Heart right ventricle (tissue), 16 donors: Measurements from ENCODE around the gene HOXA10. TPM values are rescaled to one million over a fixed set of nuclear protein-coding genes. Genes with fewer than 3 reads are reported as not detected.

ENCODE experiments used
- ATAC-seq, 8 donors: fragments of 200-7000 bp; cut with Tn5 transposase; one replicate each; pipeline ENCODE4 v1.9.1; 2020; ENCODE audit warnings: mild to moderate bottlenecking in 8 of 8, moderate library complexity in 8 of 8, moderate number of reproducible peaks in 1 of 8
- DNase-seq, 2 donors: peaks; one replicate each; pipeline ENCODE4 v3.0.0-alpha.2; 2020
- H3K27ac ChIP-seq, 10 donors: fragments of 200-600 bp; sonication (generic) in 2 of 10; one replicate each; pipeline versions ENCODE4 v1.5.0 to v1.8.0; 2020 to 2022; ENCODE audit warnings: mild to moderate bottlenecking in 3 of 10
- H3K27me3 ChIP-seq, 7 donors: fragments of 200-600 bp; one replicate each; pipeline ENCODE4 v1.8.0; 2021 to 2022; ENCODE audit warnings: mild to moderate bottlenecking in 2 of 7
- H3K36me3 ChIP-seq, 9 donors: fragments of 200-600 bp; sonication (generic) in 1 of 9; one replicate each; pipeline versions ENCODE4 v1.5.0 to v1.8.0; 2020 to 2022; ENCODE audit warnings: mild to moderate bottlenecking in 2 of 9
- H3K4me1 ChIP-seq, 9 donors: fragments of 200-600 bp; sonication (generic) in 1 of 9; one replicate each; pipeline versions ENCODE4 v1.5.0 to v1.8.0; 2020 to 2022; ENCODE audit warnings: mild to moderate bottlenecking in 4 of 9
- H3K4me3 ChIP-seq, 10 donors: fragments of 200-600 bp; sonication (generic) in 2 of 10; one replicate each; pipeline versions ENCODE4 v1.5.0 to v1.8.0; 2020 to 2022; ENCODE audit warnings: mild to moderate bottlenecking in 7 of 10, moderate library complexity in 2 of 10
- H3K9me3 ChIP-seq, 11 donors: fragments of 200-600 bp in 10 of 11; sonication (generic) in 2 of 11; one replicate each; pipeline versions ENCODE4 v1.5.0 to v1.8.0; 2013 to 2022; ENCODE audit warnings: mild to moderate bottlenecking in 2 of 11, control low read depth in 1 of 11, moderate library complexity in 1 of 11
- CTCF ChIP-seq, 9 donors: fragments of 200-600 bp; sonication (generic) in 2 of 9; IDR thresholded peaks; one replicate each; pipeline versions ENCODE4 v1.5.0 to v1.8.0; 2021 to 2022; ENCODE audit warnings: antibody characterized with exemption in 9 of 9, mild to moderate bottlenecking in 5 of 9, moderate library complexity in 1 of 9
- WGBS, 2 donors: extraction: QIAGEN DNeasy Blood & Tissue Kit; methylation state at CpG; one replicate each; pipeline ENCODE4 v1.1.7; 2013; ENCODE audit warnings: inconsistent platforms in 1 of 2; 5-methylcytosine and 5-hydroxymethylcytosine counted together
- intact Hi-C, 10 donors: fragments of 100-400 bp; cut with DNase I; formaldehyde crosslinking; loops; one replicate each; pipeline versions ENCODE4 v1.11.1 to v1.14.2; 2022
- polyA plus RNA-seq, 2 donors: library from polyadenylated mRNA; stranded (reverse); fragments of 200-250 nt; gene quantifications; one replicate each; pipeline ENCODE4 v1.2.3, GENCODE V29; 2013
- total RNA-seq, 10 donors: library from RNA; stranded (reverse); fragmentation: NEBNext Ultra II Directional in 3 of 10; extraction: Animal tissue kit (Norgen Biotek cat#: 25700) in 3 of 10; gene quantifications; one replicate each; pipeline versions ENCODE4 v1.2.1 to v1.2.4, GENCODE V29; 2021 to 2023
- donor health status: Arrhythmogenic right ventricular cardiomyopathy.
- donor health status: ischemic (EF 13 %, LVEDD 7.1; RV severe dilation, severe dysfunction).
- donor health status: healthy with polysubstance abuse.
- donor health status: DM: no; HTN: yes; CAD: no.
- donor health status: DM: no; HTN: no; CAD: no.
- donor health status: ischemic (EF 25% LVEDD 6.9; RV normal size, moderate dysfunction).
- donor health status: ischemic (EF 25% LVEDD 5.7; RV mildly dilated, moderate dysfunction).
- donor health status: healthy.
- donor health status: DM: yes; HTN: yes; CAD: no.
- donor health status: Ischemic cardiomyopathy.
- donor health status: ischemic (EF 35%, LVEDD 5.7; RV mildly dilated, moderate dysfunction).
- donor health status: nonischemic (EF 11% LVEDD 7.7; RV severe dilation, severe dysfunction).
- donor health status: DM: yes; HTN: yes; CAD: no.
- donor health status: PGD.
- donor health status: ischemic (EF 29% LVEDD 5.4; RV normal size, mild dysfunction).
- donor health status: nonischemic (EF 23%, LVEDD 6.1; RV moderate dilation, normal function).

Gene HOXA10
- total and polyA plus RNA-seq, 12 donors, result 0.03 to 0.19 TPM; not detected in 10

DNA sequence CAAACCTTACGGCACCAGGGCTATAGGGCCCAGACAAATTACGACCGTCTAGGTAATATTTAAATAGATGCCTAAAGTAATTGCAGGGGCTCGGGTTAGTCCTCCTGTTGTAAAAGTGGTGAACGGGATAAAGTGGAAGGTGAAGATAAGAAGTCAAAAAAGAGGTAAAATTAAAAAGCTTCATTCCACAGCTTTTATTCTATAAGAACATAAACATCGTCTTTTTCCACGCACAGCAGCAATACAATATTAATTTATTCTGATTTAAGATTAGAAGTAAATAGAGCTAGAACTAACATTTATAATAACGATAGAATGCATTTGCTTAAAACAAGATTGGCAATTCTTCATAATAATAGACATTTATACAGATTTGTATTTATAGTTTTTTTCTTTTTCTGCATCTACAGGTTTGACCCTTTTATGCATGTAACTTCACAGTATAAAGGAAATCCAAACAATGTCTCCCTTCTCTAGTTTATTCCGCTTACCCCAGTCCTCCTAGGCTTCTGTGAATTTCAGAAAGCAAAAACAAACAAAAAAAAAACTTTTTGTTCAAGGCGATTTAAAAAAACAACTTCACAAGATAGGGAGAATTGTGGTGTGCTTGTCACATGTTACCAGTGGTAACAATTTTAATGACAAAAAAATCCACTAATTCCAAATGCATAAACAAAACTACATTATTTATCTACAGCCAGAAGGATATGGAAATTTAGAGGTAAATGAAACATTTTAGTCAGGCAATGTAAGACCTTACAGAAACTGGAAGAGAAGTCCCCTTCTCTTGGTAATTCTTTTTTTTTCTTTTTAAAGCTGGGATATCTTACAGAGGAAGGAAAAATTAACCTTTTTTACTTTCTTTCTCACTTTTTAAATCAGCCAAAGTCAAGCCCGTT is 3.4 kb downstream of the HOXA10 start:
- 15 to 21% methylated on average over 11 of the region's 11 CpGs for WGBS, 2 donors
- intact Hi-C loops, result no loop called here
- H3K36me3 ChIP-seq, result peaks cover 0 to 10% (median 0%) of the 10 kb centered on the region in 9 donors
- ATAC-seq, result no peak
- H3K9me3 ChIP-seq, result no peaks in the 10 kb centered on the region
- H3K27me3 ChIP-seq, result peaks cover 87 to 100% (median 100%) of the 10 kb centered on the region in 7 donors
- DNase-seq, result no peak
- TF ChIP-seq CTCF (IDR thresholded peaks at IDR 0.05), result no peak
- H3K4me3 ChIP-seq, result no peak overlapping the region
- H3K27ac ChIP-seq, result no peak overlapping the region
- H3K4me1 ChIP-seq, result peaks cover 8 to 72% (median 34%) of the 10 kb centered on the region in 9 donors

- Histone ChIP-seq H3K27ac (no peak overlapping the region), H3K9me3 (no peaks in the 10 kb centered on the region), H3K36me3 (peaks cover 0 to 18% (median 0%) of the 10 kb centered on the region in 9 donors), H3K4me3 (no peak overlapping the region), H3K4me1 (peaks cover 8 to 81% (median 42%) of the 10 kb centered on the region in 9 donors), H3K27me3 (peaks cover 88 to 100% (median 100%) of the 10 kb centered on the region in 7 donors)
- intact Hi-C loops, result loop anchor here in 7 of 10 donors (10.0 kb wide), 6 partner anchors 315 to 1305 kb away; no protein-coding TSS in a partner anchor
- TF ChIP-seq CTCF (IDR thresholded peaks at IDR 0.05), result no peak
- ATAC-seq (no peak), DNase-seq (no peak)
- WGBS, 2 donors, result 2 to 5% methylated on average over 41 to 46 of the region's 46 CpGs
Measured at GRCh38 chr7:27169658-27170425, 4.3 kb downstream of the HOXA10 start.

- TF ChIP-seq CTCF (IDR thresholded peaks at IDR 0.05), result no peak
- DNase-seq, result no peak
- no peak overlapping the region for H3K4me3 ChIP-seq
- peaks cover 88 to 100% (median 100%) of the 10 kb centered on the region in 7 donors for H3K27me3 ChIP-seq
- ATAC-seq, result no peak
- no peaks in the 10 kb centered on the region for H3K9me3 ChIP-seq
- peaks cover 0 to 15% (median 0%) of the 10 kb centered on the region in 9 donors for H3K36me3 ChIP-seq
- 16 to 20% methylated on average over 25 of the region's 25 CpGs for WGBS, 2 donors
- intact Hi-C loops, result loop anchor here in 7 of 10 donors (10.0 kb wide), 6 partner anchors 314 to 1304 kb away; no protein-coding TSS in a partner anchor
- peaks cover 8 to 81% (median 39%) of the 10 kb centered on the region in 9 donors for H3K4me1 ChIP-seq
- H3K27ac ChIP-seq, result no peak overlapping the region
Measured at GRCh38 chr7:27168265-27168947, 5.7 kb downstream of the HOXA10 start.

DNA sequence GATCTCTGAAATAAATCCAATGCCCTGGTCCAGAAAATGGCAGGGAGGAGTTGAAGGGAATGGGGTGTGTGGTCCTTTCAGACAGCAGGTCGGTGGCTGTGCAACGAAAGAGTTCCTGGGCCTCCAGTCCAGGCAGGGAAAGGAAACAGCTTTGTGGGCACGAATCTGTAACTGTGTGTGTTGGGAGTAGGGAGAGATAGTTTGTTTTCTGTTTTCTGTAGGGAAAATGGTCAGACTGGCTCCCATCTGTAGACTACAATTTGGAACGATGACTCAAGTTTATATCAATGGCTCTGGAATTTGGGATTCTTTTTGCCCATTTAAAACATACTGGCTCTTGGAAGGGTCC is 6.2 kb downstream of the HOXA10 start:
- peaks cover 0 to 15% (median 0%) of the 10 kb centered on the region in 9 donors for H3K36me3 ChIP-seq
- H3K4me1 ChIP-seq, result peaks cover 5 to 76% (median 34%) of the 10 kb centered on the region in 9 donors
- intact Hi-C loops, result loop anchor here in 7 of 10 donors (10.0 kb wide), 6 partner anchors 313 to 1303 kb away; no protein-coding TSS in a partner anchor
- H3K9me3 ChIP-seq, result no peaks in the 10 kb centered on the region
- no peak for ATAC-seq
- no peak overlapping the region for H3K4me3 ChIP-seq
- no peak for TF ChIP-seq CTCF (IDR thresholded peaks at IDR 0.05)
- DNase-seq, result no peak
- H3K27me3 ChIP-seq, result peaks cover 86 to 100% (median 100%) of the 10 kb centered on the region in 7 donors
- H3K27ac ChIP-seq, result no peak overlapping the region
- 27 to 28% methylated on average over 4 of the region's 4 CpGs for WGBS, 2 donors
